WTC11 (cell line): ENCODE results near the gene SETD1A. TPM values are rescaled to one million over a fixed set of nuclear protein-coding genes. Genes with fewer than 3 reads are reported as not detected.

ENCODE experiments used
- ATAC-seq: fragments of 200-7000 bp; cut with Tn5 transposase; 2 replicates; pipeline ENCODE4 v1.10.0; 2021; ENCODE audit warnings: mild to moderate bottlenecking, moderate library complexity
- CTCF ChIA-PET: fragments of 300-600 bp; sonication (Branson Sonifier 250); formaldehyde crosslinking; loops from one replicate; lab custom pipeline; 2021; ENCODE audit warnings: antibody characterized with exemption; lab: Charles Lee
- POLR2A ChIA-PET: fragments of 350-600 bp; sonication (Branson Sonifier 250); formaldehyde crosslinking; loops from one replicate; lab custom pipeline; 2021; ENCODE audit warnings: antibody characterized with exemption; lab: Charles Lee
- DNase-seq: peaks from one replicate; pipeline ENCODE4 v3.0.0; 2021; ENCODE audit warnings: low spot score
- H3K27ac Mint-ChIP-seq: 2 replicates; pipeline ENCODE4 v1.8.0; 2021; ENCODE audit warnings: mixed read lengths
- H3K27me3 Mint-ChIP-seq: 2 replicates; pipeline ENCODE4 v1.8.0; 2021; ENCODE audit warnings: low read depth, mild to moderate bottlenecking, moderate library complexity, mixed read lengths
- H3K36me3 Mint-ChIP-seq: 2 replicates; pipeline ENCODE4 v1.8.0; 2021; ENCODE audit warnings: mixed read lengths
- H3K4me1 Mint-ChIP-seq: 2 replicates; pipeline ENCODE4 v1.8.0; 2022; ENCODE audit warnings: mixed read lengths
- H3K4me3 Mint-ChIP-seq: 2 replicates; pipeline ENCODE4 v1.8.0; 2021; ENCODE audit warnings: mild to moderate bottlenecking, moderate library complexity, mixed read lengths
- H3K9me3 Mint-ChIP-seq: 2 replicates; pipeline ENCODE4 v1.8.0; 2021; ENCODE audit warnings: mixed read lengths
- ARID4B ChIP-seq: sonication (generic); formaldehyde crosslinking; IDR thresholded peaks from 2 replicates; pipeline ENCODE4 v1.8.0; 2023; ENCODE audit warnings: missing genetic modification reagents, mild to moderate bottlenecking, borderline replicate concordance
- CREB1 ChIP-seq: sonication (generic); formaldehyde crosslinking; IDR thresholded peaks from 2 replicates; pipeline ENCODE4 v1.8.0; 2023; ENCODE audit warnings: mild to moderate bottlenecking, missing genetic modification reagents
- KAT7 ChIP-seq: sonication (generic); formaldehyde crosslinking; IDR thresholded peaks from 2 replicates; pipeline ENCODE4 v1.8.1; 2023; ENCODE audit warnings: missing genetic modification reagents, mild to moderate bottlenecking, borderline replicate concordance
- MYBL2 ChIP-seq: sonication (generic); formaldehyde crosslinking; IDR thresholded peaks from 2 replicates; pipeline ENCODE4 v1.8.1; 2023; ENCODE audit warnings: mild to moderate bottlenecking, moderate library complexity, missing genetic modification reagents
- NR1H2 ChIP-seq: sonication (generic); formaldehyde crosslinking; IDR thresholded peaks from 2 replicates; pipeline ENCODE4 v1.9.0; 2021; ENCODE audit warnings: mild to moderate bottlenecking, moderate library complexity, missing genetic modification reagents
- PRRX2 ChIP-seq: fragments of 250-450 bp; sonication (Bioruptor Pico); IDR thresholded peaks from 2 replicates; pipeline ENCODE4 v1.8.0; 2021; ENCODE audit warnings: mild to moderate bottlenecking
- RELA ChIP-seq: sonication (generic); formaldehyde crosslinking; IDR thresholded peaks from 2 replicates; pipeline ENCODE4 v1.8.1; 2022; ENCODE audit warnings: missing genetic modification reagents, mild to moderate bottlenecking, borderline replicate concordance
- SP1 ChIP-seq: sonication (generic); formaldehyde crosslinking; conservative IDR thresholded peaks from 2 replicates; pipeline ENCODE4 v1.8.1; 2022; ENCODE audit warnings: missing genetic modification reagents
- TEAD1 ChIP-seq: sonication (generic); formaldehyde crosslinking; IDR thresholded peaks from 2 replicates; pipeline ENCODE4 v1.8.0; 2022; ENCODE audit warnings: mild to moderate bottlenecking, missing genetic modification reagents
- TP53 ChIP-seq: sonication (generic); formaldehyde crosslinking; IDR thresholded peaks from 2 replicates; pipeline ENCODE4 v1.8.1; 2023; ENCODE audit warnings: mild to moderate bottlenecking, missing genetic modification reagents
- USF1 ChIP-seq: sonication (generic); formaldehyde crosslinking; IDR thresholded peaks from 2 replicates; pipeline ENCODE4 v1.8.0; 2022; ENCODE audit warnings: mild to moderate bottlenecking, missing genetic modification reagents
- USF2 ChIP-seq: sonication (generic); formaldehyde crosslinking; IDR thresholded peaks from 2 replicates; pipeline ENCODE4 v1.8.1; 2023; ENCODE audit warnings: mild to moderate bottlenecking, missing genetic modification reagents, moderate library complexity
- ZBTB43 ChIP-seq: sonication (generic); formaldehyde crosslinking; IDR thresholded peaks from 2 replicates; pipeline ENCODE4 v1.8.1; 2023; ENCODE audit warnings: mild to moderate bottlenecking, missing genetic modification reagents
- ZNF219 ChIP-seq: sonication (generic); formaldehyde crosslinking; IDR thresholded peaks from 2 replicates; pipeline ENCODE4 v1.8.0; 2023; ENCODE audit warnings: missing genetic modification reagents, mild to moderate bottlenecking, borderline replicate concordance
- ZNF423 ChIP-seq: fragments of 250-450 bp; sonication (Bioruptor Pico); IDR thresholded peaks from 2 replicates; pipeline ENCODE4 v2.1.2; 2022; ENCODE audit warnings: mild to moderate bottlenecking, moderate library complexity
- ZNF512 ChIP-seq: sonication (generic); formaldehyde crosslinking; IDR thresholded peaks from 2 replicates; pipeline ENCODE4 v1.8.1; 2022; ENCODE audit warnings: missing genetic modification reagents, borderline replicate concordance
- total RNA-seq: library from RNA; stranded (reverse); gene quantifications from 3 replicates; pipeline ENCODE4 v1.2.3, GENCODE V29; 2021

Gene SETD1A
- total RNA-seq, 1 experiment from 2014 or later: 31.1 TPM

GRCh38 chr16:30951750-30952149 is 5.8 kb upstream of the SETD1A start:
- Mint-ChIP-seq H3K27me3 (peaks cover 3% of the 10 kb centered on the region; the same call in 1 of the 2 replicates), H3K4me1 (peaks cover 21% of the 10 kb centered on the region), H3K9me3 (no peaks in the 10 kb centered on the region), H3K36me3 (no peaks in the 10 kb centered on the region), H3K27ac (no peak overlapping the region), H3K4me3 (no peak overlapping the region)
- TF ChIP-seq TP53 (CRISPR knock-in tag): no peak
- TF ChIP-seq RELA (CRISPR knock-in tag): no peak
- no peak for TF ChIP-seq ZNF512 (CRISPR knock-in tag)
- no peak for TF ChIP-seq SP1 (CRISPR knock-in tag)
- TF ChIP-seq MYBL2 (CRISPR knock-in tag): no peak
- no peak for TF ChIP-seq ZBTB43
- no peak for TF ChIP-seq KAT7
- no peak for ATAC-seq
- ChIA-PET CTCF (interaction anchor here (2.4 kb wide), 1 partner anchor 146 kb away, joined by 6 read pairs; no protein-coding TSS in a partner anchor), POLR2A (no interaction called here)
- no peak for DNase-seq

GRCh38 chr16:30953111-30953510 is 4.4 kb upstream of the SETD1A start:
- POLR2A ChIA-PET: no interaction called here
- CTCF ChIA-PET: interaction anchor here (0.6 to 3.2 kb wide), 33 partner anchors 11 to 758 kb away, joined by 3 to 54 read pairs (median 5); partner anchors contain the start of genes FBXL19, FUS, HSD3B7 and PHKG2
- no peak for ATAC-seq
- Mint-ChIP-seq H3K4me3 (no peak overlapping the region), H3K27me3 (peaks cover 3% of the 10 kb centered on the region; the same call in 1 of the 2 replicates), H3K4me1 (peaks cover 16% of the 10 kb centered on the region), H3K36me3 (no peaks in the 10 kb centered on the region), H3K9me3 (no peaks in the 10 kb centered on the region), H3K27ac (no peak overlapping the region)
- no peak for TF ChIP-seq NR1H2 (CRISPR knock-in tag)
- TF ChIP-seq PRRX2 (CRISPR knock-in tag): no peak
- no peak for TF ChIP-seq CREB1
- TF ChIP-seq ZNF219 (CRISPR knock-in tag): no peak
- no peak for TF ChIP-seq ZNF423 (CRISPR knock-in tag)
- no peak for TF ChIP-seq USF1
- TF ChIP-seq TEAD1 (CRISPR knock-in tag): no peak
- TF ChIP-seq USF2: no peak
- TF ChIP-seq ARID4B (CRISPR knock-in tag): no peak
- no peak for DNase-seq
